Tibial nerve (tissue), 4 donors: ENCODE data around the gene OR7A5. TPM values are rescaled to one million over a fixed set of nuclear protein-coding genes. Genes with fewer than 3 reads are reported as not detected.

Source experiments
- DNase-seq, 2 donors: peaks; one replicate each; pipeline ENCODE4 v3.0.0-alpha.2; 2019; ENCODE audit warnings: low spot score in 2 of 2
- H3K27ac ChIP-seq, 4 donors: fragments of 200-600 bp; sonication (generic) in 3 of 4; one replicate each; pipeline ENCODE4 v1.5.1; 2017 to 2019; ENCODE audit warnings: mild to moderate bottlenecking in 1 of 4
- H3K27me3 ChIP-seq, 2 donors: fragments of 200-600 bp; sonication (generic) in 1 of 2; one replicate each; pipeline versions ENCODE4 v1.5.1 to v1.6.0; 2017 to 2019
- H3K36me3 ChIP-seq, 3 donors: fragments of 200-600 bp; sonication (generic); one replicate each; pipeline ENCODE4 v1.5.1; 2018 to 2019
- H3K4me1 ChIP-seq, 4 donors: fragments of 200-600 bp; sonication (generic) in 3 of 4; one replicate each; pipeline ENCODE4 v1.5.1; 2017 to 2019
- H3K4me3 ChIP-seq, 4 donors: fragments of 200-600 bp; sonication (generic) in 3 of 4; one replicate each; pipeline ENCODE4 v1.5.1; 2017 to 2019; ENCODE audit warnings: mild to moderate bottlenecking in 1 of 4, moderate library complexity in 1 of 4
- H3K9me3 ChIP-seq, 4 donors: fragments of 200-600 bp; sonication (generic) in 3 of 4; one replicate each; pipeline ENCODE4 v1.5.1; 2017 to 2019
- EP300 ChIP-seq, 2 donors: sonication (generic); formaldehyde crosslinking; IDR thresholded peaks; one replicate each; pipeline ENCODE4 v1.6.1; 2017; ENCODE audit warnings: antibody characterized with exemption in 2 of 2, mild to moderate bottlenecking in 1 of 2
- POLR2A ChIP-seq, 2 donors: fragments of 450-650 bp; IDR thresholded peaks; one replicate each; pipeline ENCODE4 v1.6.1; 2017; ENCODE audit warnings: antibody characterized with exemption in 2 of 2, mild to moderate bottlenecking in 2 of 2, moderate library complexity in 2 of 2
- WGBS, 2 donors: methylation state at CpG; one replicate each; pipeline ENCODE4 v1.1.5; 2018; 5-methylcytosine and 5-hydroxymethylcytosine counted together
- total RNA-seq, 4 donors: library from RNA; depleted of rRNA; stranded (reverse); fragments of >200 nt; gene quantifications; one replicate each; pipeline ENCODE4 v1.1.0, GENCODE V29; 2016
- TF ChIP-seq, protein P1 (sequence below), 5 experiments: fragments of 200-600 bp in 3 of 5; fragments of 450-650 bp in 2 of 5; sonication (generic) in 3 of 5; IDR thresholded peaks; one replicate each; pipeline ENCODE4 v1.5.1; 2016 to 2019; ENCODE audit warnings: antibody characterized with exemption in 5 of 5, mild to moderate bottlenecking in 3 of 5, moderate library complexity in 2 of 5

Gene OR7A5
- total RNA-seq, 4 donors from 2014 or later: 0.22 to 1.8 (median 0.80) TPM

DNA sequence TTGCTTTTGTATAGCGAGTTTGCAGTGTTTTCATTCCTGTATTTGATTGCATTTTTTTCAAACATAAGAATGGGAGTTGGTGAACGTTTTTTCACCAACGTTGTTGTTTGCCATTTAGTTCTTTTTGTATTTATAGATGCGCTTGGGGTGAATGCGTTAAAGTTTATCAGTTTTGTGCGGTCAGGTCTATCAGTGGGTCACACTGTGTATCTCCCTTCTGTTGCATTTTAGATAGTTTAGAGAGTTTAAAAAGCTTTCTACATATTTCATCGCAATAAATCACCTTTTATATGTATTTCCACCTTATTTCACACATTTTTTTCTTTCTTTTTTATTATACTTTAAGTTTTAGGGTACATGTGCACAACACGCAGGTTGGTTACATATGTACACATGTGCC, 16.4 kb downstream of the OR7A5 start:
- no peak overlapping the region for H3K4me3 ChIP-seq
- TF ChIP-seq, protein P1, sequence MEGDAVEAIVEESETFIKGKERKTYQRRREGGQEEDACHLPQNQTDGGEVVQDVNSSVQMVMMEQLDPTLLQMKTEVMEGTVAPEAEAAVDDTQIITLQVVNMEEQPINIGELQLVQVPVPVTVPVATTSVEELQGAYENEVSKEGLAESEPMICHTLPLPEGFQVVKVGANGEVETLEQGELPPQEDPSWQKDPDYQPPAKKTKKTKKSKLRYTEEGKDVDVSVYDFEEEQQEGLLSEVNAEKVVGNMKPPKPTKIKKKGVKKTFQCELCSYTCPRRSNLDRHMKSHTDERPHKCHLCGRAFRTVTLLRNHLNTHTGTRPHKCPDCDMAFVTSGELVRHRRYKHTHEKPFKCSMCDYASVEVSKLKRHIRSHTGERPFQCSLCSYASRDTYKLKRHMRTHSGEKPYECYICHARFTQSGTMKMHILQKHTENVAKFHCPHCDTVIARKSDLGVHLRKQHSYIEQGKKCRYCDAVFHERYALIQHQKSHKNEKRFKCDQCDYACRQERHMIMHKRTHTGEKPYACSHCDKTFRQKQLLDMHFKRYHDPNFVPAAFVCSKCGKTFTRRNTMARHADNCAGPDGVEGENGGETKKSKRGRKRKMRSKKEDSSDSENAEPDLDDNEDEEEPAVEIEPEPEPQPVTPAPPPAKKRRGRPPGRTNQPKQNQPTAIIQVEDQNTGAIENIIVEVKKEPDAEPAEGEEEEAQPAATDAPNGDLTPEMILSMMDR (IDR thresholded peaks at IDR 0.05): no peak
- no peak for TF ChIP-seq POLR2A (IDR thresholded peaks at IDR 0.05)
- no peak for TF ChIP-seq EP300 (IDR thresholded peaks at IDR 0.05)
- DNase-seq: no peak
- H3K36me3 ChIP-seq: no peaks in the 10 kb centered on the region
- H3K4me1 ChIP-seq: no peaks in the 10 kb centered on the region
- no peak overlapping the region for H3K27ac ChIP-seq
- no peaks in the 10 kb centered on the region for H3K27me3 ChIP-seq
- H3K9me3 ChIP-seq: no peaks in the 10 kb centered on the region
- 77 to 78% methylated on average over 8 of the region's 8 CpGs for WGBS, 2 donors

GRCh38 chr19:14817052-14817451, 17.9 kb downstream of the OR7A5 start:
- H3K4me3 ChIP-seq: no peak overlapping the region
- H3K27ac ChIP-seq: no peak overlapping the region
- H3K27me3 ChIP-seq: no peaks in the 10 kb centered on the region
- no peaks in the 10 kb centered on the region for H3K4me1 ChIP-seq
- DNase-seq: no peak
- 64% methylated on average over 3 of the region's 3 CpGs for WGBS, 2 donors
- H3K36me3 ChIP-seq: no peaks in the 10 kb centered on the region
- TF ChIP-seq, protein P1 (IDR thresholded peaks at IDR 0.05): no peak
- TF ChIP-seq EP300 (IDR thresholded peaks at IDR 0.05) (no peak), POLR2A (IDR thresholded peaks at IDR 0.05) (no peak)
- H3K9me3 ChIP-seq: no peaks in the 10 kb centered on the region

DNA sequence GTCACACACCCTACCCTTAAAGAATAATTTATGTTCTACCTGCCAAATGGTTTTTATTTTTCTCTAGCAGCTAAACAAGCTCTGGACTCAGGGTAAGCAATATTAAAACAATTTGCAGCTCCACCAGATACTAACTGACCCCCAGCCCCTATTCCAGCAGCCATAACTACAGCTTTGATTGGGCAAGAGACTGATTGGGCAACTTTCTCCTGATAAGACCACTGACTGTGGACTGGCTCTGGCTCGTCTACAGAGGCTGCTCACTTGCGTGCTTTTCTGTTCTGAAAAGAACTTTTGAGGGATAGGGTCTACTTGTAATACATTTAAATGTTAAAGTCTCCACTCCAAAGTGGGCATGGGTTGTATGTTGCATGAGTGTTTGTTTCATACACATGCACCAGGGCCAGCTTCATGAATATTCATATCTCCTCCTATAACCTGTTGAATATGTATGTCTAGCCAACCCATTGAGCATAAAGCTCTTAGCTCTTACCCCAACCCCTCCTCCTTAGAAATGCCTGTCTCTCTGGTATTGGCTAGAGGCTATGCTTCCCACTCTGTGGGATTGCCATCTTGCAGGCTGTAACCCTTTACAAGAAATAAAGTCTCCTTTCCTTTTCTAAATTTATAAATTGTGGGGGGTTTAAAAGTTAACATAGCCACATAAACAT, 19.9 kb downstream of the OR7A5 start:
- no peak for TF ChIP-seq EP300 (IDR thresholded peaks at IDR 0.05)
- TF ChIP-seq, protein P1 (IDR thresholded peaks at IDR 0.05): no peak
- no peak for TF ChIP-seq POLR2A (IDR thresholded peaks at IDR 0.05)
- 73% methylated on average over 2 of the region's 2 CpGs for WGBS, 2 donors
- H3K4me3 ChIP-seq: no peak overlapping the region
- no peak overlapping the region for H3K27ac ChIP-seq
- no peak for DNase-seq
- H3K36me3 ChIP-seq: no peaks in the 10 kb centered on the region
- H3K9me3 ChIP-seq: no peaks in the 10 kb centered on the region
- H3K4me1 ChIP-seq: no peaks in the 10 kb centered on the region
- H3K27me3 ChIP-seq: no peaks in the 10 kb centered on the region

DNA sequence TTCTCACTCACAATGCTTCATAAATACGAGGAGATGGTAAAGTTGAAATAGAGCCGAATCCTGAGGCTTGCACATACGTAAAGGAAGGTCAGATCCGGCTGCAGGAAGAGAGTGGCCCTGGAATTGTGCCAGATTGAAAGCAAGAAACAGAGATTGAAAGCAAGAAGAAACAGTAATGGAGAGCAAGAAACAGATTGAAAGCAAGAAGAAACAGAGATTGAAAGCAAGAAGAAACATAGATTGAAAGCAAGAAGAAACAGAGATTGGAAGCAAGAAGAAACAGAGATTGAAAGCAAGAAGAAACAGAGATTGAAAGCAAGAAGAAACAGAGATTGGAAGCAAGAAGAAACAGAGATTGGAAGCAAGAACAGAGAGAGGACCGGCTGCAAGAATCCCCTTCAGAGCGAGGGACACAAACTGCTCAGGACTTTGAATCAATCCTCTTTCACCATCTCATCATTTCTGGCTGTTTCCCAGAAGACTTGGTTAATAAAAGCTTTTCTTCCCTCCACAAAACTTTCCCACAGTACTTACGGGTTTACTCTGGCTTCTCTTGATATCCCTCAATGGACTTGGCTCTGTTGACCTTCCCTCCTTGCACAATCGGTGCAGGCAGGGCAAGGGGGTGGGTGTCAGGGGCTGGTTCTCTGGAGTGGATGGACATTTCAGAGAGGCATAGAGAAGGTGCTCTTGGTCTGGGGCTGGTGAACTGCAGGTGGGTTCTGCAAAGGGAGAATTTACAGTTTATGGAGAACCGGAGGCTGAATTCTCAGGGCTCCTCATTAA, 25.5 kb downstream of the OR7A5 start:
- no peaks in the 10 kb centered on the region for H3K36me3 ChIP-seq
- H3K4me3 ChIP-seq: no peak overlapping the region
- no peaks in the 10 kb centered on the region for H3K27me3 ChIP-seq
- no peaks in the 10 kb centered on the region for H3K9me3 ChIP-seq
- DNase-seq: no peak
- peaks cover 0 to 8% (median 0%) of the 10 kb centered on the region in 4 donors for H3K4me1 ChIP-seq
- 37% methylated on average over 9 of the region's 9 CpGs for WGBS, 2 donors
- TF ChIP-seq POLR2A (IDR thresholded peaks at IDR 0.05) (no peak), EP300 (IDR thresholded peaks at IDR 0.05) (no peak)
- TF ChIP-seq, protein P1 (IDR thresholded peaks at IDR 0.05): no peak
- no peak overlapping the region for H3K27ac ChIP-seq

- Histone ChIP-seq H3K36me3 (no peaks in the 10 kb centered on the region), H3K4me3 (no peak overlapping the region), H3K27me3 (no peaks in the 10 kb centered on the region), H3K9me3 (no peaks in the 10 kb centered on the region), H3K27ac (no peak overlapping the region), H3K4me1 (peaks cover 0 to 7% (median 0%) of the 10 kb centered on the region in 4 donors)
- 62 to 68% methylated on average over 3 of the region's 3 CpGs for WGBS, 2 donors
- DNase-seq: no peak
- TF ChIP-seq EP300 (IDR thresholded peaks at IDR 0.05) (no peak), POLR2A (IDR thresholded peaks at IDR 0.05) (no peak)
- TF ChIP-seq, protein P1 (IDR thresholded peaks at IDR 0.05): no peak
These were observed 30.2 kb downstream of the OR7A5 start for GRCh38 chr19:14804765-14805164.
